ENCODE measurements around the gene MGMT.

MGMT gene

GRCh38 chr10:129673292-129673691 is 206.3 kb downstream of the MGMT start:
- TF ChIP-seq CTCF (IDR thresholded peaks at IDR 0.05) (no peak), ZFX (IDR thresholded peaks at IDR 0.05; ENCODE audit: borderline replicate concordance) (no peak)
- no peak overlapping the region for H3K27ac ChIP-seq

GRCh38 chr10:129675027-129675769 is 208.2 kb downstream of the MGMT start:
- TF ChIP-seq ZFX (IDR thresholded peaks at IDR 0.05; ENCODE audit: borderline replicate concordance) (no peak), CTCF (IDR thresholded peaks at IDR 0.05) (no peak)
- no peak overlapping the region for H3K27ac ChIP-seq

GRCh38 chr10:129676014-129676413 is 209.0 kb downstream of the MGMT start:
- no peak overlapping the region for H3K27ac ChIP-seq
- TF ChIP-seq CTCF (IDR thresholded peaks at IDR 0.05): no peak
- no peak for TF ChIP-seq ZFX (IDR thresholded peaks at IDR 0.05; ENCODE audit: borderline replicate concordance)

GRCh38 chr10:129677377-129677927 is 210.4 kb downstream of the MGMT start:
- TF ChIP-seq CTCF (IDR thresholded peaks at IDR 0.05) (no peak), ZFX (IDR thresholded peaks at IDR 0.05; ENCODE audit: borderline replicate concordance) (no peak)

GRCh38 chr10:129678186-129678585 is 211.1 kb downstream of the MGMT start:
- no peak overlapping the region for H3K27ac ChIP-seq
- no peak for TF ChIP-seq CTCF (IDR thresholded peaks at IDR 0.05)
- no peak for TF ChIP-seq ZFX (IDR thresholded peaks at IDR 0.05; ENCODE audit: borderline replicate concordance)

More at GRCh38 chr10:129677377-129677927, 210.4 kb downstream of the MGMT start:
- no peak overlapping the region for H3K27ac ChIP-seq

- H3K27ac ChIP-seq: no peak overlapping the region
- no peak for TF ChIP-seq ZFX (IDR thresholded peaks at IDR 0.05; ENCODE audit: borderline replicate concordance)
- TF ChIP-seq CTCF (IDR thresholded peaks at IDR 0.05): no peak
Observed at GRCh38 chr10:129679207-129679606, 212.2 kb downstream of the MGMT start.

- TF ChIP-seq CTCF (IDR thresholded peaks at IDR 0.05): no peak
- no peak for TF ChIP-seq ZFX (IDR thresholded peaks at IDR 0.05; ENCODE audit: borderline replicate concordance)
- no peak overlapping the region for H3K27ac ChIP-seq
Observed at GRCh38 chr10:129680661-129681344, 213.8 kb downstream of the MGMT start.

Data from 22Rv1 (cell line).